Panc1 (cell line): ENCODE results near the gene AUP1. TPM values are rescaled to one million over a fixed set of nuclear protein-coding genes. Genes with fewer than 3 reads are reported as not detected.
A peak's percentile ranks its signal among the peaks of the same experiment; 100 is the strongest.

Experiments used
- ATAC-seq: fragments of 200-7000 bp; cut with Tn5 transposase; 2 replicates; pipeline ENCODE4 v1.9.1; 2020; ENCODE audit warnings: mild to moderate bottlenecking, moderate library complexity
- BruUV-seq: library from RNA; stranded (reverse); fragments of 400-500 nt; replicated peaks from 2 replicates; lab custom pipeline; 2021; lab: Mats Ljungman, UMichigan
- CTCF ChIA-PET: fragments of 300-600 bp; sonication (Branson Sonifier 250); formaldehyde crosslinking; loops from one replicate; lab custom pipeline; 2022; ENCODE audit warnings: antibody characterized with exemption; lab: Charles Lee
- POLR2A ChIA-PET: fragments of 300-600 bp; sonication (Branson Sonifier 250); formaldehyde crosslinking; loops from one replicate; lab custom pipeline; 2022; ENCODE audit warnings: antibody characterized with exemption; lab: Charles Lee
- DNase-seq: peaks from one replicate; pipeline ENCODE4 v3.0.0-alpha.2; 2010; ENCODE audit warnings: low read depth, low spot score
- H3K27ac ChIP-seq: 2 replicates; pipeline ENCODE4 v1.5.1; 2011; ENCODE audit warnings: mild to moderate bottlenecking, low read length, inconsistent platforms
- H3K27me3 ChIP-seq: fragments of 200-500 bp; sonication (Bioruptor generic); 2 replicates; pipeline ENCODE4 v1.6.0; 2014; ENCODE audit warnings: low read length, inconsistent platforms; ENCODE audit not compliant: control insufficient read depth, insufficient read depth
- H3K36me3 ChIP-seq: fragments of 200-500 bp; sonication (Bioruptor generic); 2 replicates; pipeline ENCODE4 v1.5.1; 2014; ENCODE audit warnings: inconsistent platforms, mild to moderate bottlenecking, low read length, moderate library complexity; ENCODE audit not compliant: control insufficient read depth, insufficient read depth
- H3K4me1 ChIP-seq: 2 replicates; pipeline ENCODE4 v1.5.1; 2011; ENCODE audit warnings: inconsistent platforms, mild to moderate bottlenecking, low read length, moderate library complexity; ENCODE audit not compliant: control insufficient read depth, insufficient read depth
- H3K4me3 ChIP-seq, 2 experiments: 2 replicates each; pipeline ENCODE4 v1.5.1; 2011 to 2012; ENCODE audit warnings: low read depth in 2 of 2, low read length in 2 of 2, mild to moderate bottlenecking in 2 of 2, inconsistent platforms in 1 of 2, moderate library complexity in 1 of 2
- H3K9me3 ChIP-seq: fragments of 200-500 bp; sonication (Bioruptor generic); 2 replicates; pipeline ENCODE4 v1.5.1; 2014; ENCODE audit warnings: low read depth, mild to moderate bottlenecking, inconsistent platforms, low read length, moderate library complexity; ENCODE audit not compliant: control insufficient read depth, insufficient read depth
- CTCF ChIP-seq: fragments of 450-650 bp; IDR thresholded peaks from 2 replicates; pipeline ENCODE4 v1.5.1; 2017; ENCODE audit warnings: mild to moderate bottlenecking
- POLR2AphosphoS5 ChIP-seq: IDR thresholded peaks from 2 replicates; pipeline ENCODE4 v1.6.1; 2012; ENCODE audit warnings: mild to moderate bottlenecking, low read depth, low read length, moderate library complexity
- REST ChIP-seq, 2 experiments: IDR thresholded peaks; 2 replicates each; pipeline ENCODE4 v1.6.1; 2011 to 2012; ENCODE audit warnings: low read depth in 2 of 2, control low read depth in 1 of 2, low read length in 1 of 2, mild to moderate bottlenecking in 1 of 2, moderate library complexity in 1 of 2; ENCODE audit not compliant: insufficient read depth in 1 of 2
- SIN3A ChIP-seq: IDR thresholded peaks from 2 replicates; pipeline ENCODE4 v1.6.1; 2012; ENCODE audit warnings: low read depth, mild to moderate bottlenecking, low read length, moderate library complexity, borderline replicate concordance; ENCODE audit not compliant: insufficient read depth
- TCF7L2 ChIP-seq: IDR thresholded peaks from 2 replicates; pipeline ENCODE4 v1.6.1; 2011; ENCODE audit warnings: mild to moderate bottlenecking, low read depth, low read length, inconsistent platforms
- in situ Hi-C: cut with HindIII; loops from 2 replicates; pipeline ENCODE4 v1.10.0; 2016; ENCODE audit warnings: low sequenced_read_pairs, low pct_unique_long_range_greater_than_20kb
- intact Hi-C: fragments of 100-400 bp; cut with micrococcal nuclease; formaldehyde crosslinking; loops from one replicate; pipeline ENCODE4 v1.10.0; 2022; ENCODE audit not compliant: unreplicated experiment
- total RNA-seq: library from RNA; stranded (reverse); gene quantifications from one replicate; pipeline ENCODE4 v1.2.1, GENCODE V29; 2021; ENCODE audit not compliant: unreplicated experiment

The AUP1 gene
- total RNA-seq, 1 experiment from 2014 or later: 142 TPM

GRCh38 chr2:74528600-74529356 lies 728 bp downstream of the AUP1 start:
- Histone ChIP-seq H3K36me3 (peaks cover 3% of the 10 kb centered on the region), H3K27ac (peak overlapping the region; percentile 92), H3K9me3 (no peaks in the 10 kb centered on the region), H3K4me1 (peaks cover 6% of the 10 kb centered on the region), H3K27me3 (no peaks in the 10 kb centered on the region), H3K4me3 (peak overlapping the region; percentile 87 to 99)
- CTCF ChIA-PET: interaction anchor here (0.7 to 1.0 kb wide), 2 partner anchors 24 to 59 kb away, joined by 3 to 4 read pairs; no protein-coding TSS in a partner anchor
- in situ Hi-C loops: no loop called here
- BruUV-seq: no TSS peak
- POLR2A ChIA-PET: interaction anchor here (0.6 kb wide), 1 partner anchor 46 kb away, joined by 6 read pairs; no protein-coding TSS in a partner anchor
- TF ChIP-seq POLR2AphosphoS5 (no peak), TCF7L2 (no peak), CTCF (no peak), SIN3A (no peak), REST (IDR thresholded peaks at IDR 0.05; ENCODE audit: insufficient read depth in 1 of 2, low read depth in 2 of 2, low read length in 1 of 2) (no peak)
- intact Hi-C loops: no loop called here
- ATAC-seq (peak; percentile 26), DNase-seq (no peak)

- ATAC-seq (no peak), DNase-seq (no peak)
- intact Hi-C loops: no loop called here
- Histone ChIP-seq H3K36me3 (peaks cover 3% of the 10 kb centered on the region), H3K27ac (no peak overlapping the region), H3K4me3 (no peak overlapping the region), H3K4me1 (peaks cover 6% of the 10 kb centered on the region), H3K27me3 (no peaks in the 10 kb centered on the region), H3K9me3 (no peaks in the 10 kb centered on the region)
- in situ Hi-C loops: no loop called here
- ChIA-PET POLR2A (no interaction called here), CTCF (no interaction called here)
- TF ChIP-seq TCF7L2 (no peak), REST (IDR thresholded peaks at IDR 0.05; ENCODE audit: insufficient read depth in 1 of 2, low read depth in 2 of 2, low read length in 1 of 2) (no peak), POLR2AphosphoS5 (no peak), SIN3A (no peak), CTCF (no peak)
- BruUV-seq: TSS peak; percentile 92
Measured at GRCh38 chr2:74527741-74528140, 1.8 kb downstream of the AUP1 start.
